Neuronal stem cell (in vitro differentiated cells): ENCODE measurements around the gene DHDH.

Experiments
- DNase-seq: peaks from one replicate; pipeline ENCODE4 v3.0.0-alpha.2; 2013; ENCODE audit warnings: low spot score
- H2AFZ ChIP-seq: one replicate; pipeline ENCODE4 v1.6.1; 2013; ENCODE audit warnings: mild to moderate bottlenecking, low read length, inconsistent platforms
- H2AK5ac ChIP-seq: 2 replicates; pipeline ENCODE4 v1.6.1; 2013; ENCODE audit warnings: low read depth, mild to moderate bottlenecking, inconsistent platforms, low read length, moderate library complexity, mixed read lengths
- H2BK120ac ChIP-seq: 2 replicates; pipeline ENCODE4 v1.6.1; 2013; ENCODE audit warnings: low read depth, mild to moderate bottlenecking, inconsistent platforms, low read length, moderate library complexity, mixed read lengths
- H2BK12ac ChIP-seq: one replicate; pipeline ENCODE4 v1.6.1; 2013; ENCODE audit warnings: low read length, inconsistent platforms
- H2BK15ac ChIP-seq: 2 replicates; pipeline ENCODE4 v1.6.1; 2013; ENCODE audit warnings: mild to moderate bottlenecking, low read length, inconsistent platforms, mixed read lengths
- H2BK5ac ChIP-seq: one replicate; pipeline ENCODE4 v1.6.1; 2013; ENCODE audit warnings: inconsistent platforms, mild to moderate bottlenecking, low read length, moderate library complexity
- H3K14ac ChIP-seq: one replicate; pipeline ENCODE4 v1.6.1; 2013; ENCODE audit warnings: low read length, inconsistent platforms
- H3K18ac ChIP-seq: 2 replicates; pipeline ENCODE4 v1.6.1; 2013; ENCODE audit warnings: low read length, inconsistent platforms
- H3K23ac ChIP-seq: 2 replicates; pipeline ENCODE4 v1.6.1; 2013; ENCODE audit warnings: low read depth, mild to moderate bottlenecking, mixed read lengths, low read length, inconsistent platforms; ENCODE audit not compliant: poor library complexity
- H3K27ac ChIP-seq: replicated peaks from 3 replicates; pipeline ENCODE4 v1.5.1; 2013; ENCODE audit warnings: low read length, inconsistent platforms
- H3K27me3 ChIP-seq, 3 experiments: 2 replicates each; pipeline ENCODE4 v1.6.1; 2013; ENCODE audit warnings: low read length in 3 of 3, mild to moderate bottlenecking in 2 of 3, inconsistent platforms in 1 of 3, low read depth in 1 of 3, mixed read lengths in 1 of 3, moderate library complexity in 1 of 3; ENCODE audit not compliant: control insufficient read depth in 3 of 3, insufficient read depth in 3 of 3
- H3K36me3 ChIP-seq, 2 donors: replicated peaks in 1 of 2; 2 replicates each; pipeline ENCODE4 v1.6.1; 2013; ENCODE audit warnings: low read length in 2 of 2; ENCODE audit not compliant: control insufficient read depth in 2 of 2, insufficient read depth in 2 of 2
- H3K4ac ChIP-seq: 2 replicates; pipeline ENCODE4 v1.6.1; 2013; ENCODE audit warnings: inconsistent platforms, mild to moderate bottlenecking, low read length, moderate library complexity
- H3K4me1 ChIP-seq, 2 donors: 1 replicate in 1 of 2; 2 replicates in 1 of 2; pipeline ENCODE4 v1.6.1; 2013; ENCODE audit warnings: low read length in 2 of 2, low read depth in 1 of 2; ENCODE audit not compliant: control insufficient read depth in 2 of 2, insufficient read depth in 1 of 2
- H3K4me2 ChIP-seq: one replicate; pipeline ENCODE4 v1.6.1; 2013; ENCODE audit warnings: mild to moderate bottlenecking, low read length, inconsistent platforms; ENCODE audit not compliant: insufficient read depth, poor library complexity, severe bottlenecking
- H3K4me3 ChIP-seq, 2 donors: 2 replicates each; pipeline ENCODE4 v1.5.1; 2013; ENCODE audit warnings: low read length in 2 of 2, mild to moderate bottlenecking in 2 of 2, inconsistent platforms in 1 of 2, moderate library complexity in 1 of 2
- H3K79me1 ChIP-seq: one replicate; pipeline ENCODE4 v1.6.1; 2013; ENCODE audit warnings: low read depth, mild to moderate bottlenecking, inconsistent platforms, low read length, moderate library complexity
- H3K9ac ChIP-seq: one replicate; pipeline ENCODE4 v1.6.1; 2013; ENCODE audit warnings: mild to moderate bottlenecking, low read depth, low read length, inconsistent platforms; ENCODE audit not compliant: poor library complexity
- H3K9me3 ChIP-seq, 2 donors: replicated peaks in 1 of 2; 2 replicates each; pipeline versions ENCODE3 to v1.6.1; 2013; ENCODE audit warnings: low read length in 2 of 2, mild to moderate bottlenecking in 2 of 2, inconsistent platforms in 1 of 2, low read depth in 1 of 2, mixed read lengths in 1 of 2, moderate library complexity in 1 of 2; ENCODE audit not compliant: control insufficient read depth in 2 of 2, insufficient read depth in 1 of 2
- H4K8ac ChIP-seq: one replicate; pipeline ENCODE4 v1.6.1; 2013; ENCODE audit warnings: low read depth, mild to moderate bottlenecking, inconsistent platforms, low read length, moderate library complexity
- H4K91ac ChIP-seq: one replicate; pipeline ENCODE4 v1.6.1; 2013; ENCODE audit warnings: low read length, low read depth, mild to moderate bottlenecking, inconsistent platforms; ENCODE audit not compliant: poor library complexity
- WGBS, 2 donors: extraction: QIAGEN DNeasy Blood & Tissue Kit; methylation state at CpG; one replicate each; pipeline ENCODE4 v1.1.7; 2013; ENCODE audit warnings: missing lambda C conversion rate in 2 of 2, mixed read lengths in 1 of 2; ENCODE audit not compliant: insufficient read length in 2 of 2, insufficient replicate concordance in 1 of 2; ENCODE audit errors: extremely low coverage in 2 of 2; 5-methylcytosine and 5-hydroxymethylcytosine counted together

The DHDH gene

GRCh38 chr19:48992581-48993174 is 59.2 kb downstream of the DHDH start:
- Histone ChIP-seq H3K9me3 (no peaks in the 10 kb centered on the region), H3K27me3 (no peaks in the 10 kb centered on the region), H2AK5ac (peak overlapping the region; percentile 60), H3K18ac (peak overlapping the region; percentile 89), H3K4me1 (peaks cover 7 to 14% of the 10 kb centered on the region in 2 donors), H3K4ac (no peak overlapping the region), H2BK120ac (no peak overlapping the region), H2BK15ac (peak overlapping the region; percentile 51), H3K23ac (peak overlapping the region; percentile 89), H2BK5ac (peak overlapping the region; percentile 67), H3K36me3 (peaks cover 9 to 22% of the 10 kb centered on the region in 2 donors), H3K79me1 (peaks cover 12% of the 10 kb centered on the region), H3K4me2 (peak overlapping the region; percentile 65), H4K91ac (no peak overlapping the region), H3K9ac (peak overlapping the region; percentile 92), H4K8ac (no peak overlapping the region), H3K4me3 (peak overlapping the region; percentile 60 to 85), H2BK12ac (no peak overlapping the region), H3K27ac (peak overlapping the region; percentile 52), H3K14ac (no peak overlapping the region), H2AFZ (peak overlapping the region; percentile 78)
- no peak for DNase-seq
- no CpG with 5 or more reads among the region's 20 CpGs for WGBS, 2 donors

GRCh38 chr19:48993175-48994034 is 59.9 kb downstream of the DHDH start, which contains the start of the genes GYS1 and RUVBL2:
Gene GYS1, minus strand, starts transcription at chr19:48993309. Its CDS starts 197 bp downstream, at chr19:48993112.
Gene RUVBL2, plus strand, starts transcription at chr19:48993887. Its CDS starts 25 bp downstream, at chr19:48993912.
- Histone ChIP-seq H3K36me3 (peaks cover 6 to 22% of the 10 kb centered on the region in 2 donors), H4K8ac (no peak within 1 kb of the TSS), H3K9ac (peak within 1 kb of the TSS; percentile 92), H3K4ac (no peak within 1 kb of the TSS), H3K4me3 (peak within 1 kb of the TSS; percentile 60 to 91), H3K23ac (peak within 1 kb of the TSS; percentile 89), H2AK5ac (peak within 1 kb of the TSS; percentile 60), H2BK15ac (peak within 1 kb of the TSS; percentile 51), H3K14ac (no peak within 1 kb of the TSS), H3K9me3 (no peaks in the 10 kb centered on the region), H2BK12ac (no peak within 1 kb of the TSS), H2AFZ (peak within 1 kb of the TSS; percentile 92), H3K4me2 (peak within 1 kb of the TSS; percentile 98), H3K79me1 (peaks cover 12% of the 10 kb centered on the region), H4K91ac (peak within 1 kb of the TSS; percentile 88), H2BK120ac (peak within 1 kb of the TSS; percentile 7), H3K27me3 (no peaks in the 10 kb centered on the region), H3K27ac (peak within 1 kb of the TSS; percentile 92), H3K18ac (peak within 1 kb of the TSS; percentile 96), H3K4me1 (peaks cover 7 to 14% of the 10 kb centered on the region in 2 donors), H2BK5ac (peak within 1 kb of the TSS; percentile 67)
- WGBS, 2 donors, result no CpG with 5 or more reads among the region's 56 CpGs
- DNase-seq, result peak; percentile 99

- peaks cover 7 to 14% of the 10 kb centered on the region in 2 donors for H3K4me1 ChIP-seq
- no peak overlapping the region for H2BK12ac ChIP-seq
- H4K8ac ChIP-seq, result no peak overlapping the region
- H2AK5ac ChIP-seq, result no peak overlapping the region
- peak overlapping the region; percentile 60 to 91 for H3K4me3 ChIP-seq
- H3K9me3 ChIP-seq, result no peaks in the 10 kb centered on the region
- DNase-seq, result no peak
- peak overlapping the region; percentile 88 for H3K9ac ChIP-seq
- H2BK5ac ChIP-seq, result no peak overlapping the region
- peak overlapping the region; percentile 73 for H3K18ac ChIP-seq
- H4K91ac ChIP-seq, result peak overlapping the region; percentile 88
- peak overlapping the region; percentile 46 for H3K23ac ChIP-seq
- peak overlapping the region; percentile 7 for H2BK120ac ChIP-seq
- H3K4ac ChIP-seq, result no peak overlapping the region
- no CpG with 5 or more reads among the region's 13 CpGs for WGBS, 2 donors
- peak overlapping the region; percentile 51 for H3K27ac ChIP-seq
- H3K4me2 ChIP-seq, result peak overlapping the region; percentile 98
- peaks cover 12% of the 10 kb centered on the region for H3K79me1 ChIP-seq
- no peak overlapping the region for H3K14ac ChIP-seq
- no peaks in the 10 kb centered on the region for H3K27me3 ChIP-seq
- H3K36me3 ChIP-seq, result peaks cover 3 to 17% of the 10 kb centered on the region in 2 donors
- peak overlapping the region; percentile 51 for H2AFZ ChIP-seq
- H2BK15ac ChIP-seq, result no peak overlapping the region
Observed at GRCh38 chr19:48994035-48994386, 60.5 kb downstream of the DHDH start.
